Endothelial cell (in vitro differentiated cells): ENCODE results near the gene PLCXD3. TPM values are rescaled to one million over a fixed set of nuclear protein-coding genes. Genes with fewer than 3 reads are reported as not detected.

Experiments
- DNase-seq: peaks from one replicate; pipeline ENCODE4 v3.0.0; 2021; ENCODE audit warnings: low spot score
- H3K27ac Mint-ChIP-seq: one replicate; pipeline ENCODE4 v1.8.0; 2021; ENCODE audit warnings: mixed read lengths, inconsistent platforms; ENCODE audit not compliant: unreplicated experiment
- H3K27me3 Mint-ChIP-seq: one replicate; pipeline ENCODE4 v1.8.0; 2021; ENCODE audit warnings: mild to moderate bottlenecking, moderate library complexity, mixed read lengths, inconsistent platforms; ENCODE audit not compliant: unreplicated experiment
- H3K36me3 Mint-ChIP-seq: one replicate; pipeline ENCODE4 v1.8.0; 2021; ENCODE audit warnings: mild to moderate bottlenecking, low read depth, mixed read lengths, inconsistent platforms; ENCODE audit not compliant: unreplicated experiment
- H3K4me1 Mint-ChIP-seq: one replicate; pipeline ENCODE4 v1.8.0; 2021; ENCODE audit warnings: mild to moderate bottlenecking, mixed read lengths, inconsistent platforms; ENCODE audit not compliant: unreplicated experiment
- H3K4me3 Mint-ChIP-seq: one replicate; pipeline ENCODE4 v1.8.0; 2021; ENCODE audit warnings: mild to moderate bottlenecking, mixed read lengths, inconsistent platforms; ENCODE audit not compliant: unreplicated experiment
- H3K9me3 Mint-ChIP-seq: one replicate; pipeline ENCODE4 v1.8.0; 2021; ENCODE audit warnings: mixed read lengths, inconsistent platforms; ENCODE audit not compliant: unreplicated experiment
- CTCF ChIP-seq: fragments of 200-600 bp; sonication (generic); IDR thresholded peaks from one replicate; pipeline ENCODE4 v1.5.0; 2021; ENCODE audit warnings: antibody characterized with exemption; ENCODE audit not compliant: unreplicated experiment
- long read RNA-seq: library from polyadenylated mRNA; unstranded; transcript quantifications from one replicate; pipeline ENCODE4 v2.0.0, GENCODE V29; 2020; ENCODE audit not compliant: unreplicated experiment
- total RNA-seq: library from RNA; stranded (reverse); fragmentation: NEBNext Ultra II Directional; extraction: Animal tissue kit (Norgen Biotek cat#: 25700); gene quantifications from one replicate; pipeline ENCODE4 v1.2.1, GENCODE V29; 2021; ENCODE audit not compliant: unreplicated experiment

The PLCXD3 gene, protein sequence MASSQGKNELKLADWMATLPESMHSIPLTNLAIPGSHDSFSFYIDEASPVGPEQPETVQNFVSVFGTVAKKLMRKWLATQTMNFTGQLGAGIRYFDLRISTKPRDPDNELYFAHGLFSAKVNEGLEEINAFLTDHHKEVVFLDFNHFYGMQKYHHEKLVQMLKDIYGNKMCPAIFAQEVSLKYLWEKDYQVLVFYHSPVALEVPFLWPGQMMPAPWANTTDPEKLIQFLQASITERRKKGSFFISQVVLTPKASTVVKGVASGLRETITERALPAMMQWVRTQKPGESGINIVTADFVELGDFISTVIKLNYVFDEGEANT
- 0.26 TPM for total RNA-seq
- long read RNA-seq: 0 reads

- Mint-ChIP-seq H3K27me3 (peaks cover 11% of the 10 kb centered on the region), H3K9me3 (no peaks in the 10 kb centered on the region), H3K4me3 (peak within 1 kb of the TSS; percentile 88), H3K36me3 (peaks cover 4% of the 10 kb centered on the region), H3K27ac (peak within 1 kb of the TSS; percentile 12), H3K4me1 (peaks cover 6% of the 10 kb centered on the region)
- no peak for TF ChIP-seq CTCF
- DNase-seq: no peak
Observed at GRCh38 chr5:41510176-41510831, at the start of gene PLCXD3. PLCXD3 (minus strand) TSS chr5:41510601; CDS start chr5:41510526, 75 bp downstream.

GRCh38 chr5:41559184-41559583 is 48.8 kb upstream of the PLCXD3 start:
- H3K27ac Mint-ChIP-seq: no peak overlapping the region
- no peaks in the 10 kb centered on the region for H3K27me3 Mint-ChIP-seq
- no peak overlapping the region for H3K4me3 Mint-ChIP-seq
- no peaks in the 10 kb centered on the region for H3K4me1 Mint-ChIP-seq
- no peaks in the 10 kb centered on the region for H3K36me3 Mint-ChIP-seq
- no peak for DNase-seq
- no peaks in the 10 kb centered on the region for H3K9me3 Mint-ChIP-seq
- no peak for TF ChIP-seq CTCF

DNA sequence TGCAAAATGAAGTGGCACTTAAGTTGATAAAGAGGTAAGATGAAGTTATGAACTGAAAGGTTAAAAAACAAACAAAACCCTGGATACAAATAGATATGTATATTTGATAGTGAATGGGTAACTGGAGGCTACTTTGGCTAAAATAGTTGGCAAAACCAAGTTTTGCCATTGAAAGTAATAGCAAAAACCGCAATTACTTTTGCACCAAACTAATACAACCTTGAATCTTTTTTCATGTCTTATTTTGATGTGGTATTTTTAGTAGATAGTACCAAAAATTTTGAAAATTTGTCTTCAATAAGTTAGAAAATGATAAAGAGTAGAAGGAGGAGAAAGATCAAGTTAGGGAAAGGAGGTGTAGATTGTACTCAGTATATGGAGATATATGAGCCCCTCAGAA is 47.9 kb upstream of the PLCXD3 start:
- H3K27ac Mint-ChIP-seq: no peak overlapping the region
- no peak for DNase-seq
- no peaks in the 10 kb centered on the region for H3K36me3 Mint-ChIP-seq
- H3K9me3 Mint-ChIP-seq: no peaks in the 10 kb centered on the region
- no peak for TF ChIP-seq CTCF
- H3K4me1 Mint-ChIP-seq: no peaks in the 10 kb centered on the region
- no peaks in the 10 kb centered on the region for H3K27me3 Mint-ChIP-seq
- H3K4me3 Mint-ChIP-seq: no peak overlapping the region

- Mint-ChIP-seq H3K27ac (no peak overlapping the region), H3K27me3 (no peaks in the 10 kb centered on the region), H3K4me1 (no peaks in the 10 kb centered on the region), H3K9me3 (no peaks in the 10 kb centered on the region), H3K36me3 (no peaks in the 10 kb centered on the region), H3K4me3 (no peak overlapping the region)
- DNase-seq: no peak
- TF ChIP-seq CTCF: no peak
Observed at GRCh38 chr5:41547991-41548390, 37.6 kb upstream of the PLCXD3 start.

GRCh38 chr5:41542183-41542582 is 31.8 kb upstream of the PLCXD3 start:
- Mint-ChIP-seq H3K4me1 (no peaks in the 10 kb centered on the region), H3K4me3 (no peak overlapping the region), H3K27ac (no peak overlapping the region), H3K36me3 (no peaks in the 10 kb centered on the region), H3K27me3 (no peaks in the 10 kb centered on the region), H3K9me3 (no peaks in the 10 kb centered on the region)
- DNase-seq: no peak
- TF ChIP-seq CTCF: no peak
